ENCODE measurements around the gene NLRP5.
"Not testable (repeated sequence)": the region's sequence is repeated elsewhere in the genome, so short reads cannot be mapped to it uniquely, and the experiment has no call there.

The NLRP5 gene

DNA sequence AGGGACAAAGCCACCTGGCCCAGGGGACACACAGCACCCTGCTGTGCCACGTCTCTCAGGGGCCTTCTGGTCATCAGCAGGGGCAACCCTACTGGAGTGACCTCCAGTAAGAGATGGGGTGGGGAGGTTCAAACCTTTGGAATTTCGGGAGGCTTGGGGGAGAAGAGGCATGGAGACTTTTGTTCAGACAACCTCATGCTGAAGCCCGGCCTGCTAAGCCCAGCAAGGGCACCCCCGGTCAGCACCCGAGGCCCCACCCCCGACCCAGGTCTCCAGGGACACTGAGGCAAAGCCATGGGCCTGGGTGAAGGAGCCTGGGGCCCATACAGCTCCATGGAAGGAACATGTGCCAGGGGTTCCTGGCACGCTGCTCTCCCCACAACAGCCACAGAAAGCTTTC is 111.2 kb downstream of the NLRP5 start:
- H3K4me3 ChIP-seq (ENCODE audit: low read depth, low read length): no peak overlapping the region
- no peak for DNase-seq (ENCODE audit: low read depth)
- no peak for TF ChIP-seq MYC (IDR thresholded peaks at IDR 0.05; ENCODE audit: low read depth, low read length)
- no peak for TF ChIP-seq POLR2A (IDR thresholded peaks at IDR 0.05; ENCODE audit: extremely low read depth, insufficient read length)
- TF ChIP-seq, protein P1, sequence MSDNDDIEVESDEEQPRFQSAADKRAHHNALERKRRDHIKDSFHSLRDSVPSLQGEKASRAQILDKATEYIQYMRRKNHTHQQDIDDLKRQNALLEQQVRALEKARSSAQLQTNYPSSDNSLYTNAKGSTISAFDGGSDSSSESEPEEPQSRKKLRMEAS (IDR thresholded peaks at IDR 0.05; ENCODE audit: low read depth, low read length): no peak
- TF ChIP-seq, protein P2, sequence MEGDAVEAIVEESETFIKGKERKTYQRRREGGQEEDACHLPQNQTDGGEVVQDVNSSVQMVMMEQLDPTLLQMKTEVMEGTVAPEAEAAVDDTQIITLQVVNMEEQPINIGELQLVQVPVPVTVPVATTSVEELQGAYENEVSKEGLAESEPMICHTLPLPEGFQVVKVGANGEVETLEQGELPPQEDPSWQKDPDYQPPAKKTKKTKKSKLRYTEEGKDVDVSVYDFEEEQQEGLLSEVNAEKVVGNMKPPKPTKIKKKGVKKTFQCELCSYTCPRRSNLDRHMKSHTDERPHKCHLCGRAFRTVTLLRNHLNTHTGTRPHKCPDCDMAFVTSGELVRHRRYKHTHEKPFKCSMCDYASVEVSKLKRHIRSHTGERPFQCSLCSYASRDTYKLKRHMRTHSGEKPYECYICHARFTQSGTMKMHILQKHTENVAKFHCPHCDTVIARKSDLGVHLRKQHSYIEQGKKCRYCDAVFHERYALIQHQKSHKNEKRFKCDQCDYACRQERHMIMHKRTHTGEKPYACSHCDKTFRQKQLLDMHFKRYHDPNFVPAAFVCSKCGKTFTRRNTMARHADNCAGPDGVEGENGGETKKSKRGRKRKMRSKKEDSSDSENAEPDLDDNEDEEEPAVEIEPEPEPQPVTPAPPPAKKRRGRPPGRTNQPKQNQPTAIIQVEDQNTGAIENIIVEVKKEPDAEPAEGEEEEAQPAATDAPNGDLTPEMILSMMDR (IDR thresholded peaks at IDR 0.05; ENCODE audit: low read depth, low read length): no peak

DNA sequence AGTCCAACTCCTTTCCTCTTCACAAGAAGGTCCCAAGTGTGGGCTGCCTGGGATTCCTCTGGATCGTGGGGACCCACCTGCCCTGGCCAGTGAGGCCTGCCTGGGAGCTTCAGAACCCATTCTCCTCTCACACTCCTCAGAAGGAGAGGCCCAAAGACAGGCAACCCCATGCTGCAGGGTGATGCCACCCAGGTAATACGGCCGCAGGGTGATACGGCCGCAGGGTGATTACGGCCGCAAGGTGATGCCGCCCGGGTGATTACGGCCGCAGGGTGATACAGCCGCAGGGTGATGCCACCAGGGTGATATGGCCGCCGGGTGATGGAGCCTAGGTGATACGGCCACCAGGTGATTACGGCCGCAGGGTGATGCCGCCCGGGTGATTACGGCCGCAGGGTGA is 111.7 kb downstream of the NLRP5 start:
- DNase-seq (ENCODE audit: low read depth); H3K4me3 ChIP-seq (ENCODE audit: low read depth, low read length): not testable (repeated sequence)

DNA sequence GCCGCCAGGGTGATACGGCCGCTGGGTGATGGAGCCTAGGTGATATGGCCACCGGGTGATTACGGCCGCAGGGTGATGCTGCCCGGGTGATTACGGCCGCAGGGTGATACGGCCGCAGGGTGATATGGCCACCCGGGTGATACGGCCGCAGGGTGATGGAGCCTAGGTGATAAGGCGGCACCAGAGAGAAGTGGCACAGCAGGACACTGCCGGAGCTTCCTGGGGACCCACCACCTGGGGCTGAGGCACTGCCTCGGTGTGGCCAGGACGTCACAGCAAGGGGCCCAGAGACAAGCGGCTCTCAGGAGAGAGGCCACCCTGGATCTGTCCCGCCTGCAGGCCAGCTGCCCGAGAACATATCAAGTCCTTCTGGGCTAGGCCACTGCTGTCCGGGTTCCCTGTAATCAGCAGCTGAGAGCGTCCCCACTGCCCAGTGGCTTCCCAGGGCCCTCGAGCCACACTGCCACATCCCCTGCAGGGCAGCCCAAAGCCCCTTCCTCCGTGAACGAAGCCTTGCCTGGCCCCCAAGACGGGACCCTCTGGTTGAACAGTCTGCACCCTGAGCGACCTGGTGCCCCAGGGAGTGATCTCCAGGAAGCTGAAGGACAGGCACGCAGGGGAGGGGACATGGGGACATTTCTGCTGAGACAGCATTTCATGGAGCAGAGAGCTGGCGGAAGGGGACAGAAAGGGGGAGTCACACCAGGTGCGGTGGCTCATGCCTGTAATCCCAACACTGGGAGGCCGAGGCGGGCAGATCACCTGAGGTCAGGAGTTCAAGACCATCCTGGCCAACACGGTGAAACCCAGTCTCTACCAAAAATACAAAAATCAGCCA is 112.4 kb downstream of the NLRP5 start:
- TF ChIP-seq, protein P2 (IDR thresholded peaks at IDR 0.05; ENCODE audit: low read depth, low read length): no peak
- TF ChIP-seq, protein P1 (IDR thresholded peaks at IDR 0.05; ENCODE audit: low read depth, low read length): no peak
- TF ChIP-seq POLR2A (IDR thresholded peaks at IDR 0.05; ENCODE audit: extremely low read depth, insufficient read length) (no peak), MYC (IDR thresholded peaks at IDR 0.05; ENCODE audit: low read depth, low read length) (no peak)
- no peak for DNase-seq (ENCODE audit: low read depth)

DNA sequence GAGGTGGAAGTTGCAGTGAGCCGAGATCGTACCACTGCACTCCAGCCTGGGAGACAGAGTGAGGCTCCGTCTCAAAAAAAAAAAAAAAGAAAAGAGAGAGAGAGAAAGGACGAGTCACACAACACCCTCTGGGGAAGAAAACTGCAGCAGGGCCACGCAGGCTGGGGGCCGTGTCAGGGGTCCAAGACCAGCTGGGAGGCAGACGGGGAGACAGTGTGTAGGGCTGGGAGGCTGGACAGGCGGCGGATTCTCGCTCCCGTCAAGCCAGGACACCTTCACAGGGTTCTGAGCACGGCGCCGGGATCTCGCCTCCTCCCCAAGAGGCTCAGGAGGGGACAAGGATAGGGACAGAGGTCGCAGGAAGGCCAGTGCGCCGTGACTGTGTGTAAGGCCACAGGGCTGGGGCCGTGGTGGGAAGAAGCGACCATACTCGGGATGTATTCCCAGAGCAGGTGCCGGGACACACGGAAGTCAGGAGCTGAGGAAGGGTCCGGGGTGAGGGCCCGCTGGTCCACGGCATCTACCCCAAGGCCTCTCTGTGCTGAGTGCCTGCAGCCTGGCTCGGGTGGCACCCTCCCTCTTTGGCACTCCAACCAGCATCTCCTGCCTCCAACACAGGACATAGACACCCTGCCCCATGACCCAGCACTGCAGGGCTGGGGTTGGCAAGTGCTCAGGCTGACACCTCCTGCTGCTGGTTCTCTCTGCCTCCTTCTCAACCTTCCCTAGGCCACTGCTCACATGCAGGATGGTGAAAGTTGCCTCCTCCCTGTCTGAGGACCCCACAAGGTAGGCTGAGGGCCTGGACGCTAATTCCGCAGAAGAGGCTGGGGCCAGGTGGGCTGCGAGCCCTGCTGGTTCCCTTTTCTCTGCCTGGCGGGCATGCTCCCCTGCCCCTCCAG is 113.3 kb downstream of the NLRP5 start:
- no peak overlapping the region for H3K4me3 ChIP-seq (ENCODE audit: low read depth, low read length)
- no peak for DNase-seq (ENCODE audit: low read depth)
- TF ChIP-seq, protein P1 (IDR thresholded peaks at IDR 0.05; ENCODE audit: low read depth, low read length): no peak
- no peak for TF ChIP-seq MYC (IDR thresholded peaks at IDR 0.05; ENCODE audit: low read depth, low read length)

More for the DNA sequence above, 112.4 kb downstream of the NLRP5 start:
- no peak overlapping the region for H3K4me3 ChIP-seq (ENCODE audit: low read depth, low read length)

DNA sequence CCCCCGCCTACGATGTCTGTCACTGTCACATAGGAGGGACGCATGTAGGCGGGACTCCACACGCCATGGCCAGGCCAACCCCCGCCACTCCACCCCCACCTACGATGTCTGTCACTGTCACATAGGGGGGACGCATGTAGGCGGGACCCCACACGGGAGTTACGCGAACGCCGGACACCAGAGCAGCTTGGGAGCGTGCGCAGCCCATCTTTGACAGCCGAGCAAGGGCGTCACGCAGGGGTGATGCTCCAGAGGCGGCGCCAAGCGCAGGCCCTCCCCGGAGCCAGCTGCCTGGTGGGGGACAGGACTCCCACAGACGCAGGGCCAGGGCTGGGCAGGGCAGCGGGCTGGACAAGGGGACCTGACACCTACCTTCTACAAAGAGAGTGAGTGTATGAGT is 114.5 kb downstream of the NLRP5 start:
- no peak for DNase-seq (ENCODE audit: low read depth)
- TF ChIP-seq, protein P2 (IDR thresholded peaks at IDR 0.05; ENCODE audit: low read depth, low read length): no peak
- TF ChIP-seq MYC (IDR thresholded peaks at IDR 0.05; ENCODE audit: low read depth, low read length) (no peak), POLR2A (IDR thresholded peaks at IDR 0.05; ENCODE audit: extremely low read depth, insufficient read length) (no peak)
- TF ChIP-seq, protein P1 (IDR thresholded peaks at IDR 0.05; ENCODE audit: low read depth, low read length): no peak
- H3K4me3 ChIP-seq (ENCODE audit: low read depth, low read length): no peak overlapping the region

DNA sequence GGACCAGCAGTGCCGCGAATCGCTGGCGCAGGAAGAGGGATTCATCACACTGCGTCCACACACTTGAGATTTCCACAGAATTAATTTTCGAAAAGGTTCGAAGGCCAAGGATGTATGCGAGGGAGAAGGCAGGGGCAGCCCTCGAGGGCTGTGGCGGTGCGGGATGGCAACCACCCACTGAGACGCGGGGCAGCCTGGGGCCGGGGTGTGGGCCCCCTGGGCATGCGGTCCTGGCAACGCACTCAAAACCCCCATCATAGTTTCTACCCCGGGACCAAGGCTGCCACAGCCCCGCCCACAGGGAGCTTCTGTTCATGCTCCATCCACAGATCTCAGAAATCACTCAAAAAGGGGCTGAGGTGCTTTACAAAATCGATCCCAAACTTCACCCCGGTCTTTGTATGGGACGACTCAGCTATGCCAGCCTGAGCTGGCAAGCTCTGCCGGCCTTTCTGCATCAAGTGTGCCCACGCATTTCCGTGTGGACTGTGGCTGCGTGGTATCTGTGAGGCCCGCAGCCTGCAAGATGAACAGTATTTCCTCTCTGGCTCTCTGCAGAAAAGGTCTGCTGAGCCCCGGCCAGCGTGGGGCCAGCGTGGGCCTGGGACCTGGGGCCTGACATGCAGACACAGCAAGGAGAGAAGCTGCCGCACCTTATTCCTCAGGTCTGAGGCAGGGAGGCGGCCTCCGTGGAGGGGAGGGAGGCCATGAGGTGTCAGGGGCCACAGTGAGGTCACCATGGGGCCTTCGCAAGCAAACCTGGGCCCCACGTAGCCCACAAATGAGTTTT is 115.4 kb downstream of the NLRP5 start:
- TF ChIP-seq MYC (IDR thresholded peaks at IDR 0.05; ENCODE audit: low read depth, low read length): no peak
- TF ChIP-seq, protein P2 (IDR thresholded peaks at IDR 0.05; ENCODE audit: low read depth, low read length): no peak
- TF ChIP-seq, protein P1 (IDR thresholded peaks at IDR 0.05; ENCODE audit: low read depth, low read length): no peak
- no peak for TF ChIP-seq POLR2A (IDR thresholded peaks at IDR 0.05; ENCODE audit: extremely low read depth, insufficient read length)
- H3K4me3 ChIP-seq (ENCODE audit: low read depth, low read length): no peak overlapping the region
- DNase-seq (ENCODE audit: low read depth): no peak

Measured in NB4 (cell line).